GM21786 (cell line): ENCODE results near the gene KRT27.

ENCODE experiments used
- ATAC-seq: cut with Tn5 transposase; IDR thresholded peaks from one replicate; pipeline ENCODE4 v1.9.1; 2021; ENCODE audit not compliant: unreplicated experiment

The KRT27 gene

DNA sequence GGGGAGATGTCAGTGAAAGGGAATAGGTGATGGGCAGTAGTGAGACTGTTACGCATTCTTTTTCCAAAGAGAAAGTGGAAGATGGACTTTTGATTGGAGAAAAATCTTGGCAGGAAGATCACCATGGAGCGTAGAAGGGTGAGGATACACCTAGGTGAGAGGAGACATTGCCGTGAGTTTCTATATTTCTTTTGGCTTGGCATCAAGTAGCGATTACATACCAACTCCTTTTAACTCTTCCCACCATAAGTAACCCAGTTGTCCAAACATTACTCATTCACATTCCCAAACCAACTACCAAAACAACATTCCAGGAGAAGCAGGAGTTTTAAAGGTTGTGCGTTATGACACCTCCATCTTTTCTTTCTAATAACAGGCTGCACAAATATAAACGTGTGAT, 28.1 kb upstream of the KRT27 start:
- ATAC-seq, result no peak

DNA sequence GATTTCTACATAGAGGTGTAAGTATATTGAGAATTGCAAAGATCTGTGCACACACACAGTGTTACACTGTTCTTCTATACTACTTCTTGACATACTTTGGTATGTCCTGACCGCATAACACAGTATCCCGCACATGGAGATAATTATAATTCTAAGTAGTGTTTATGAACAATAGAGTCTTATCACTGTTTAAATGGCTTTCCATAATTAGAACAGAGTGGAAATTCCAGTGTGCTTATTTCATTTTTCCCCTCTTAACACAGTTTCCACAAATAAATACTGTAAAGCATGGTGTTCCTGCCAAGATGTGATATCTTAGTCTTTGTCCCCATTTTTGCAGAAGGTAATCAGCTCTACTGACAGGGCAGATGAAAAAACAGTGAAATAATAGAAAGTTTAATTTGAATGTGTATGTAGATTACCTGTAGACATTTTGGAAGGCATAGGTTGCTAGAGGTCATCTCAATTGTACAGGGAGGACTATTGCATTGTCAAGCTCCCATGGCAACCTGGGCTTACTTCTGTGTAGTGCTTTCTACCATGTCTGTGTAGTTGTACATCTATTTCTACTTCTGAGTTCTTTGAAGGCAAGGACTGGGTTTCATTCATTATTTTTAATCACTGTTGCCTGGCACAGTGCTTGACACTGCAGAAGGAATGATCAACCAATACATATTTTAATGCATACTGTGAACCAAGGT, 27.5 kb upstream of the KRT27 start:
- ATAC-seq, result no peak

DNA sequence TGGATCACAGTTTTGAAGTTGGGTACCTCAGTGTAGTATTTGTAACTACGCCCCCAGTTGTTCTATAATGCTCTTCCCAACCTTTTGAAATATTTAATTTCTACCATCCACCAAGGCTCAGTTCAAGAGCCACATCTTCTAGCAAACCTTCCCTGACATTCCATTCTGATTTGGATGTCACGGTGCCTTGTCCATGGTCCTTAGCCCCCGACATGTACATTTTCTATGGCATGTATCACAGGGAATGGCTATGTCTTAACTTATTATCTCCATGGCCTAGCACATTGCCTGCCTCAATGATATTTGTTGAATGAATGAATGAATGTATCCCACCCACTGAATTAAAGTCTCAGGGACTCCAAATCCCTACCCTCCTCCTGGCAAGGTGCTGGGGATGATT, 23.8 kb upstream of the KRT27 start:
- no peak for ATAC-seq

DNA sequence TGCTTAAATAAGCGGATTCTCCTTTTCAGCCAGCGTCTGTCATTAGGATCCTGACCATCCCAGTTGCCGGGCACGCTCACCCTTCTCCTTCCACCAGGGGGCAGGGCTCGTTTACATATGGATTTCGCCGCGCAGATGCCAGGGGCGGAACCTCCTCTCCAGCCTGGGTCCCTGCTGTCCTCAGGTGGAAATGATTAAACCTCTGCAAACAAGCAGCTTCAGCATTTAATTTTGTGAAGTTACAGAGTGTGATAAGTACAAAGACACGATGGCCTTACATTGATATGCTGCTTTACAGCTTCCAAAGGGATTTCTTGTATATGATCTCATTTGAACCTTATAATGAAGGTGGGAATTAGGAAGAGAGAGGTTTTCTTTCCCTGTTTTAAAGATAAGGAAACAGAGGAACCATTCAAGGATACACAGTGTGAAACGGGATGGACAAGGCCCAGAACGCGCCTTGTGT, 21.3 kb upstream of the KRT27 start:
- ATAC-seq, result no peak

DNA sequence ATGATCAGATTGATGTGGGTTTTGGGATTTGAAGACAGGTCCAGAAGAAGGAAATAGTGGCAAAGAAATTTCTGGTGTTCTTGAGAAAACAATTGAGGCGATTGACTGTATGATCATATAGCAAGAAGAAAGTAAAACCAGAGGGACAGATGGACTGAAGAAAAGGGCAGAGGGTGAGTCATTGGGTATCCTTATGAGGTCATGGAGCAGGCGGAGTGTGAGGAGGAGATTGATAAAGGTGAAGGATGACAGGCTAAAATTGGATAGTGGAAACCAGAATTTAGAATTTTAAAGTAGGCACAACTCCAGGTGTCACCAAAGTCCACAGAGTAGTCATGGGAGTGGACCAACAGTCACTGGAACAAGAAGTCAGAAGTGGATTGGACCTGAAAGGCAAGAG, 18.8 kb upstream of the KRT27 start:
- no peak for ATAC-seq

DNA sequence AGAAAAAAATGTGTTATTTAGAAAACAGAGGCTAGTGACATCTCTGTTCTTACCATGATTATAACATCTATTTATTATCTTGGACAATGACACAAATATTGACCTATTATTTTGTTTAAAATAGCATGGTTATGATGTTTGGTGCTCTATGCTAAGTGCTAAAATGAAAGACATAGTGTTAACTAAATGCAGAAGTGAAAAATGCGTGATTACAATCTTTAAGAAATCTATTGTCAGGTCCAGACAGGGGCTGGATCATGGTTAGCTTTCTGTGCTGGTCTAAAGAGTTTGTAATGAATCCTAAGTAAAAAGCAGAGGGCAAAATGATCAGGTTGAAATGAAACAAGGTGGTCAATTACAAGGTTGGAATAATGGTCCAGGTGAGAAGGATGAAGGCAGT, 18.0 kb upstream of the KRT27 start:
- no peak for ATAC-seq

DNA sequence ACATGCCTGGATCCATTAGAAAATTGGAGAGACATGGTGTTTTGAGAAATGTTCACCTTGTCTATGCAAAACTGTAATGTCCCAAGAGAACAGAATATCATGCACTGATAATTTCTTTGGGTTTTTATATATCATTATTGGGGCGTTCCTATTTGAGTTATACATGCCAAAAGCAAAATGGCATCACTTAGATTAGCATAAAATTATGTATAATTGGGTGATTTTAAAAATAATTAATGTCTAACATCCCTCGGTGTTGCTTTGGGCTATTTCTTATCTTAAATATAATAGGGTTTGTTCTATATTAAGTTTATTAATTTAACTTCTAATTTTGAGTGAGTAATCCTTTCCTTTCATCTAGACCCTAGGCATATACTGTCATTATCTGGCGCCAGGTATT, 17.5 kb upstream of the KRT27 start, which contains the start of gene KRT28:
Gene KRT28, minus strand, starts transcription at position 101 of the 400 bp plus-strand sequence. Its CDS starts 66 bp downstream, at position 35.
- no peak for ATAC-seq

DNA sequence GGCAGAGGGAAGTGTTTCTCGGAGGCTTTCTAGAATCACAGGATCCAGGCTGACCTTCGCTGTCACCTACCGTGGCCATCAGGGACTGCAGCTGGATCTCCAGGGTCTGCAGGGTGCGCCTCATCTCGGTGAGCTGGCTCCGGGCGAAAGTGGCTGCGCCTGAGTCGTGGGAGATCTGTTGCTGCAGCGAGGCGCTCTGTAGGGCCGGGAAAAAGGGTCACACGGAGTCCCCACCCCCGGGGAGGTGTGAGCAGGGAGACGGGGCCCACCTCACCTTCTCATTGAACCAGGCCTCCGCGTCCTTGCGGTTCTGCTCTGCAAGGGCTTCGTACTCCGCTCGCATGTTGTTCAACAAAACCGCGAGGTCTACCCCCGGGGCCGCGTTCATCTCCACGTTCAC, 14.5 kb upstream of the KRT27 start:
- ATAC-seq, result no peak

DNA sequence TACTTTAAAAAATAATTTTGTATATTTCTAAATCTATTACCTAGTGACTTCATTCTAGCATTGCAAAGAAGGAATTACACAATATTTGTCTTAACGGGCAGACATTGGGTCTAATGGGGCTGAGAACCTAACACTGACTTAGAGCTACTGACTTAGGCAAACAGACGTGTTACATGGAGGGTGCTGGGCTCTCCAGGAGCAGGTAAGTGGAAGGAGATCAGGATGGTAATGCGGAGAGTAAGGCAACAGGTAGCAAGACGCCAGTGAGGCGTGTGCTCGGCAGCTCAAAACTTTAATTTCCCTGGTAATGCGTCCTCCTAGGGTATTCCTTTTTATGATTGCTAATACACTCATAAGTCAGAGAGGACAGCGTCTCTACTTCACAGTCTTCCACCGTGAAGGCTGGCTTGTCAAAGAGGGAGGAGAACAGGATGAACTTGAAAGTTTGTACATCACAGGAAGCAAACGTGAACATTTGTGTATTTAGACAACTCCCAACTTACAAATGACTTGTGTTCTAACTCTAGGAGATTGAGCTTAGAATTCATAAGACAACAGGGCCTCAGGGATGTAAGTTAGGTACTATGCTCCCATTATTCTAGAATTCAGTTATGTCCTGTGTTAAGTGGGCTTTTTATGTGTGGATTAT, 12.8 kb upstream of the KRT27 start:
- ATAC-seq, result no peak

DNA sequence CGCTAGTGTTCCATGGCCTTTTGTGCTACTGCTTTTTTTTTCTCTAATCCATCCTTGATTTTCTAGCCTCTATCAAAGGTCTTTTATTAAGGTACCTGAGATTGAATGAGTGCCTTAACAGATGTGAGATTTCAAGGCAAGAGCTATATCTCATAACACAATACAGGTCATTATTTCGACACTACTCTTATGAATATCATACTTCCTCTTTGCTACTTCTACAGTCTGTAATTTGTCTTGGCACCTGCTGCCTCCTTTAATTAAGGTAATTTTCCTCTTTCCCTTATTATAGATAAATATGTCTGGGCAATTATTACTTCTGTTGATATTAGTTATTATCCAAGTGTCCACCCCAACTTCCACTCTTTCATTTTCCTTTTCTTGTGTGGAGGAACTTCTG, 12.1 kb upstream of the KRT27 start:
- ATAC-seq, result no peak

DNA sequence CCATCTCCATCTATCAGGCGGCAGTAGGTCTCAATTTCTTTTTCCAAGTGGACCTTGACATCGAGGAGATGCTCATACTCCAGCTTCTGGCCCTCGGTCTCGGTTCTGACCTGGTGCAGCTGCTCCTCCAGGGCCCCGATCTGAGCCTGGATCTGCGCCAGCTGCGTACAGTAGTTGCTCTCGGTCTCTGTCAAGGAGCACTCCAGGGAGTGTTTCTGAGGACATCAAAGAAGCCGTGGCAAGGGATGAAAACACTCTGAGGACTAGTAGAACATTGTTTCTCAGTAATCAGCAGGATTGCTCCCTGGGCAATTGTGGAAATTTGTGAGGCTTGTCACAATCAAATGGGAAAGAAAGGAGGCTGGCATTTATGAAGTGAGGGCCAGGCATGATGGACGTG, 11.5 kb upstream of the KRT27 start:
- no peak for ATAC-seq

DNA sequence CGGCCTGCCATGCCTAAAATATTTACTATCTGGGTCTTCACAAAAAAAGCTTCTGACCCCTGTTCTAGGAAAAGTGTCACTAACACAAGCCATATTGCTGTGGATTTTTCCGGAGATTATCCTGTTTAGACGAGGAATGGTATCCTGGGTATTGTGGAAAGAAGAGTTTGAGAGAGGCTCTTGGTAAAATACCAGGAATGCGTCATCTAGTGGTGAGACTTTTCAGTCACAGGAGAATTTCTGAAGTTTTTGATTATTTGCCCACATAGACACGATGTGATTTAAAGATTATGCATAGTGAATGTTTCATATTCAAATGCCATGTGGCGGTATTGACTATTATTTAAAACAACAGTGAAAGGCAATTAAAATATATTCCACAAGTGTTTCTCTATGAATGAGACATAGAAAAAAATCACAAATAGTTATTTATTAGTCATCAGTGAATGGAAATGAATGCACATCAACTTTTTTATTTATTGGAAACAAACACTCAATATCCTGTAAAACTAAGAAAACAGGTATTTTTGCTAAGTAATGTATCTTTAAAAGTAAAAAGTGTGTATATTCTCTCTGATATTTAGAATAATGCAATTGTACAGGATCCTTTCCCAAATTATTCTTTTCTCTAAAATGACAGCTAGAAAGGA, 9.6 kb upstream of the KRT27 start:
- ATAC-seq, result no peak

DNA sequence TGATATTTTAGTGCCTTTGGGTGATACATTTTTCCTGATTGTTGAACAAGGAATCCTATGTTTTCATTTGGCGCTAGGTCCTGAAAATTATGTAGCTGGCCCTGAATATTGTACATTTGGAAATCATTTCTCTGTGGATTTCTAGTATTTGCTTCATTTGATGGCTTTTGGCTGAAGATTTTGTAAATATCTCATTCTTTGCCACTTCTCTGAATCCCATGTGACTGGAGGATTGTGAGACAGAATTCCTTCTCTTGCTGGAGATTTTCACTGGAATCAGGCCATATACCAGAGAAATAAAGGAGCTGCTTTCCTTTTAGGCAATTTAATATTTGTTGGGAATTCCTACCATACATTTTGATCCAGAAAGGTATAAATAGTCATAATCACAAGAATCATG, 8.8 kb upstream of the KRT27 start:
- ATAC-seq, result no peak

DNA sequence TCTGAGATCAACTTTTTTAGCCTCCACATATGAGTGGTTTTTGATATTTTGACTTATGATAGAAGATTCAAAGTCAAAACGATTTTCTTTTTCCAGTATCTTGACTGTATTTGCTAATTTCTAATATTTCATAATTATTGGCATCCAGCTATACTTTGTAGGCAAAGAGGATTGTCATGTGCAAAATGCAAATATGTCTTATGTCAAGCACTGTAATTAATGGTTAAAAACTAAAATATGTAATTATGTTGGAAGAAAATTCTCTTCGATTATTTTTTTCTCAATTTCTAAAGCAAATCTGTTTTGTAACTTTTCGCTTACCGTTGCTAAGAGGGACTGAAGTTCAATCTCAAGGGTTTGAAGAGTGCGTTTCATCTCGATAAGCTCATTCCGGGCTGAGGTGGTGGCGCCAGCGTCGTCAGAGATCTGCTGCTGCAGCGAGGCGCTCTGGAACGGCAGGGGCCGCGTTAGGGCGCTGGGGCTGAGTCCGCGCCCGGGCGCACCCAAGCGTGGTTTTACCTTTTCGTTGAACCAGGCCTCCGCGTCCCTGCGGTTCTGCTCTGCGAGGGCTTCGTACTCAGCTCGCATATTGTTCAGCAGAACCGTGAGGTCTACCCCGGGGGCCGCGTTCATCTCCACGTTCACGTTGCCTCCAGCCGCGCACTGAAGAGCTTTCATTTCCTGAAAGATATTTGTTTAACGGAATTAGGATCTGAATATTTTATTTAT, 3.0 kb downstream of the KRT27 start:
- ATAC-seq, result no peak

DNA sequence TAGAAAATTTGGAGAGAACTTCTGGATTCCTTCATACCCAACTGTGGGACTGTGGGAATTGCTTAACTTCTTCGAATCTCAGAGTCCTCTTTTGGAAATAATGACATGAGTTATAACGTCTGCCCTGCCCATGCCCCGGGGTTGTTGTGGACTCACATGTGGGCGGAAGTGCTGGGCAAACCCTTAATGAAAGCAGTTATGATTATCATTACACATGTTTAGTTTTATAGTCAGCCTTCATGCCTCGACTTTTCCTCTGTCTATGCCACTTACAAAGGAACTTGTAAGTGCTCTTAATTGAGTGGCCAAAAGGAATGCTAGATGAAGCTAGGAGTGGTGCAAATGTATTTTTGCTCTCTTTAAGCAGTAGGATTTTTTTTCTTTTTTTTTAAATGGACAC, 3.9 kb downstream of the KRT27 start:
- no peak for ATAC-seq

DNA sequence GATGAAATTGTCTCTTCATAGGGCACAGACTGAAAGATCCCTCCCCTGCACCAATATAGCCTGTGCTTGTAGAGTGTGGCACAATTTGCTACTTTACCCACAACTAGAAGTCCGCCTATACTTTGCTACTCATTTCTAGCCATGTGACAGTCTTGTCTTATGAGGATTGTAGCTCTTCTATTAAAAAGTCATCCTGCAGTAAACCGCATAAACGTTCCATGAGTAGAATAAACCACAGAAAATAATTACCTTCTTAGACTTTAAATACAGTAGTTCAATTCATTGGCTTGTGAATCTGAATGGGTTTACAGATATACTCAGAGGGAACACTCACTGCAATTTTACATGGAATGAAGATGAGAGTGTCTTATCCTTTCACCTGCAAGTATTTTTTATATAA, 4.4 kb downstream of the KRT27 start:
- no peak for ATAC-seq

DNA sequence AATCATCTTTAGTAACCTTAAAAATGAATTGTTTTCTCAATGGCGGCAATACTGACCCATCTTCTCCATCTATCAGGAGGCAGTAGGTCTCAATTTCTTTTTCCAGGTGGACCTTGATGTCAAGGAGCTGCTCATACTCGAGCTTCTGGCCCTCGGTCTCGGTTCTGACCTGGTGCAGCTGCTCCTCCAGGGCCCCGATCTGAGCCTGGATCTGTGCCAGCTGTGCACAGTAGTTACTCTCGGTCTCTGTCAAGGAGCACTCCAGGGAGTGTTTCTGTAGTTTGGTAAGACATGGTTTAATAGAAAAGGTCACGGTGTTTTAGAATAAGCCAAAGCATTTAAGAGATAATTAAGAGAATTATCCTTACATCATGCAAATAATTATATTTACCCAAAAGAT, 4.9 kb downstream of the KRT27 start:
- ATAC-seq, result no peak

DNA sequence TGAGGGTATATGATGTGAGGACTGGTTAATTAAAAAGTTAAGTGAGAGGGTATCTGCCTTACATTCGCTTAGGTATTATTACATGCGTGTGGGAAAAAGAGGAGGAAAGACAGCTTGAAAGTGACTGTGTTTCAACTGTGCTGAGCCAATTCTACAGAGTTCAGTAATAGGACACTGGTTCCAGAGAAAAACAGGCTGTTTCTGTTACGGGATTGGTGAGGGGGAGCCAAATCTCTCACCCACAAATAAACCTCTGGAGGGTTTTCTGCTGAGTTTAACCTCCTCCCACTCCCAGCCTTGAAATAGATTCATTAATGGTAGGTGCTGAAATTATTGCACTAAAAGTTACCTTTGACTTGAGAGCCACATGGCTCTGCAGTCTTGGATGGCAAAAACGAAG, 6.4 kb downstream of the KRT27 start:
- no peak for ATAC-seq

DNA sequence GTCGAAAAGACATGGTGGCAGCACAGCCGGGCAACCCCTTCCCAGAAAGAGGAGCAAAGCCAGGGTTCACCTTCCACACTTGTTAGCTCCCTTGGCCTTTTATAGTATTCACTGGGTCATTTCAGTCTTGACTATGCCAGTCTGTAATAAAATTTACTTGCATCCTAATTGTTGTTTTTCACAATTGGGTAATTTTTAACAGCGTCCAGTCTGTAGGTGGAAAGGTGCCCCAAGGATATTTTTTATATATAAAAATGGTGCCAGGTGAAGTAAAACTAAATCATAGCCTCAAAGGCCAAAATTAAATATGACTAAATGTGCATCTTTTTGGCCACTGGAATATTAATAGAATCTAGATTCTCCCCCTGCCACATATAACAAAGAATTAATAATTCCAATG, 10.2 kb downstream of the KRT27 start, which contains the start of gene KRT26:
Gene KRT26, minus strand, starts transcription at position 101 of the 400 bp plus-strand sequence. Its CDS starts 88 bp downstream, at position 13.
- ATAC-seq, result no peak

DNA sequence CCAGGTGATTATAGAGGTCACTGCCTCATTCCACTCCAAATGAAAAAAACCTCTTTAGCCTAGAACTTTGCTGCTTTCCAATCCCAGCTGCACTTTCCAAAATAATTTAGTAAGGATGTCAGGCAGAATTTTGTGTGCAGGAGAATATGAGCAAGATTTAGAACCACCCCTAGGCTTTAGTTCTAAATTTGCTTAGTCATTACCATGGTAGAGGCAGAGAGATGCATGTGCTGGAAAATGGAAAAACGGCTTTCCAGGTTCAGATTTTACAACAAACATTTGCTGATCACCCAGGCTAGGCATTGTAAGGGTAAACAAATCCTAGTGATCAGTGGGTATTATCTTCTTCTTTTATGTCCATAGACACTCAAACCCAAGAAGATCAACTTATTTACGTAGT, 16.7 kb downstream of the KRT27 start:
- no peak for ATAC-seq

DNA sequence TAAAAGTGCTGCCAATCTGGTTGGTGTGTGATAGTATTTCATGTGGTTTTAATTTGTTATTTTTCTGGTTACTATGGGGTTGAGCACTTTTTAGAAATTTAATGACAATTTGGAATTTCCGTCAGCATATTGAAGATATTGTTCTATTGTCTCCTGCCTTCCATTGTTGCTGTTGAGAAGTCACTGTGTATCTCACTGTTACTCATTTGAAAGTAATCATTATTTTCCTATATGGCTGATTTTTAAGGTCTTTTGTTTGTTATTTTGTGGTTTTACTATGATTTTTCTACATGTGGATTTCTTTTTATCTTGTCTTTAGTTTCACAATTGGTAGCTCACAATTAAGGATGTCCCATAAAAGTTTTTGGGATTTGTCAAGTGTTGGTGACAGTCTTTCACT, 18.6 kb downstream of the KRT27 start:
- no peak for ATAC-seq
